Heart right ventricle (tissue), 16 donors: ENCODE measurements around the gene BLOC1S3. TPM values are rescaled to one million over a fixed set of nuclear protein-coding genes. Genes with fewer than 3 reads are reported as not detected.

Experiments used
- ATAC-seq, 8 donors: fragments of 200-7000 bp; cut with Tn5 transposase; one replicate each; pipeline ENCODE4 v1.9.1; 2020; ENCODE audit warnings: mild to moderate bottlenecking in 8 of 8, moderate library complexity in 8 of 8, moderate number of reproducible peaks in 1 of 8
- DNase-seq, 2 donors: peaks; one replicate each; pipeline ENCODE4 v3.0.0-alpha.2; 2020
- H3K27ac ChIP-seq, 10 donors: fragments of 200-600 bp; sonication (generic) in 2 of 10; one replicate each; pipeline versions ENCODE4 v1.5.0 to v1.8.0; 2020 to 2022; ENCODE audit warnings: mild to moderate bottlenecking in 3 of 10
- H3K27me3 ChIP-seq, 7 donors: fragments of 200-600 bp; one replicate each; pipeline ENCODE4 v1.8.0; 2021 to 2022; ENCODE audit warnings: mild to moderate bottlenecking in 2 of 7
- H3K36me3 ChIP-seq, 9 donors: fragments of 200-600 bp; sonication (generic) in 1 of 9; one replicate each; pipeline versions ENCODE4 v1.5.0 to v1.8.0; 2020 to 2022; ENCODE audit warnings: mild to moderate bottlenecking in 2 of 9
- H3K4me1 ChIP-seq, 9 donors: fragments of 200-600 bp; sonication (generic) in 1 of 9; one replicate each; pipeline versions ENCODE4 v1.5.0 to v1.8.0; 2020 to 2022; ENCODE audit warnings: mild to moderate bottlenecking in 4 of 9
- H3K4me3 ChIP-seq, 10 donors: fragments of 200-600 bp; sonication (generic) in 2 of 10; one replicate each; pipeline versions ENCODE4 v1.5.0 to v1.8.0; 2020 to 2022; ENCODE audit warnings: mild to moderate bottlenecking in 7 of 10, moderate library complexity in 2 of 10
- H3K9me3 ChIP-seq, 11 donors: fragments of 200-600 bp in 10 of 11; sonication (generic) in 2 of 11; one replicate each; pipeline versions ENCODE4 v1.5.0 to v1.8.0; 2013 to 2022; ENCODE audit warnings: mild to moderate bottlenecking in 2 of 11, control low read depth in 1 of 11, moderate library complexity in 1 of 11
- CTCF ChIP-seq, 9 donors: fragments of 200-600 bp; sonication (generic) in 2 of 9; IDR thresholded peaks; one replicate each; pipeline versions ENCODE4 v1.5.0 to v1.8.0; 2021 to 2022; ENCODE audit warnings: antibody characterized with exemption in 9 of 9, mild to moderate bottlenecking in 5 of 9, moderate library complexity in 1 of 9
- WGBS, 2 donors: extraction: QIAGEN DNeasy Blood & Tissue Kit; methylation state at CpG; one replicate each; pipeline ENCODE4 v1.1.7; 2013; ENCODE audit warnings: inconsistent platforms in 1 of 2; 5-methylcytosine and 5-hydroxymethylcytosine counted together
- intact Hi-C, 10 donors: fragments of 100-400 bp; cut with DNase I; formaldehyde crosslinking; loops; one replicate each; pipeline versions ENCODE4 v1.11.1 to v1.14.2; 2022
- polyA plus RNA-seq, 2 donors: library from polyadenylated mRNA; stranded (reverse); fragments of 200-250 nt; gene quantifications; one replicate each; pipeline ENCODE4 v1.2.3, GENCODE V29; 2013
- total RNA-seq, 10 donors: library from RNA; stranded (reverse); fragmentation: NEBNext Ultra II Directional in 3 of 10; extraction: Animal tissue kit (Norgen Biotek cat#: 25700) in 3 of 10; gene quantifications; one replicate each; pipeline versions ENCODE4 v1.2.1 to v1.2.4, GENCODE V29; 2021 to 2023
- donor health status: Arrhythmogenic right ventricular cardiomyopathy.
- donor health status: ischemic (EF 13 %, LVEDD 7.1; RV severe dilation, severe dysfunction).
- donor health status: healthy with polysubstance abuse.
- donor health status: DM: no; HTN: yes; CAD: no.
- donor health status: DM: no; HTN: no; CAD: no.
- donor health status: ischemic (EF 25% LVEDD 6.9; RV normal size, moderate dysfunction).
- donor health status: ischemic (EF 25% LVEDD 5.7; RV mildly dilated, moderate dysfunction).
- donor health status: healthy.
- donor health status: DM: yes; HTN: yes; CAD: no.
- donor health status: Ischemic cardiomyopathy.
- donor health status: ischemic (EF 35%, LVEDD 5.7; RV mildly dilated, moderate dysfunction).
- donor health status: nonischemic (EF 11% LVEDD 7.7; RV severe dilation, severe dysfunction).
- donor health status: DM: yes; HTN: yes; CAD: no.
- donor health status: PGD.
- donor health status: ischemic (EF 29% LVEDD 5.4; RV normal size, mild dysfunction).
- donor health status: nonischemic (EF 23%, LVEDD 6.1; RV moderate dilation, normal function).

BLOC1S3 gene
- total and polyA plus RNA-seq, 12 donors, result 2.2 to 8.6 (median 4.8) TPM

- intact Hi-C loops, result no loop called here
- TF ChIP-seq CTCF (IDR thresholded peaks at IDR 0.05), result no peak
- Histone ChIP-seq H3K4me3 (no peak overlapping the region), H3K27me3 (no peaks in the 10 kb centered on the region), H3K36me3 (peaks cover 0 to 51% (median 14%) of the 10 kb centered on the region in 9 donors), H3K27ac (no peak overlapping the region), H3K9me3 (no peaks in the 10 kb centered on the region), H3K4me1 (peaks cover 6 to 28% (median 21%) of the 10 kb centered on the region in 9 donors)
- WGBS, 2 donors, result 95 to 96% methylated on average over 11 of the region's 11 CpGs
- ATAC-seq (no peak), DNase-seq (no peak)
Observed at GRCh38 chr19:45140533-45140932, 38.1 kb upstream of the BLOC1S3 start.

GRCh38 chr19:45141203-45141900, 37.2 kb upstream of the BLOC1S3 start:
- Histone ChIP-seq H3K27me3 (no peaks in the 10 kb centered on the region), H3K36me3 (peaks cover 0 to 60% (median 17%) of the 10 kb centered on the region in 9 donors), H3K27ac (no peak overlapping the region), H3K4me3 (no peak overlapping the region), H3K9me3 (no peaks in the 10 kb centered on the region), H3K4me1 (peaks cover 6 to 23% (median 18%) of the 10 kb centered on the region in 9 donors)
- intact Hi-C loops, result no loop called here
- DNase-seq, result no peak
- no peak for TF ChIP-seq CTCF (IDR thresholded peaks at IDR 0.05)
- no peak for ATAC-seq
- WGBS, 2 donors, result 93 to 97% methylated on average over 28 of the region's 28 CpGs

- Histone ChIP-seq H3K36me3 (peaks cover 0 to 66% (median 20%) of the 10 kb centered on the region in 9 donors), H3K9me3 (no peaks in the 10 kb centered on the region), H3K27me3 (no peaks in the 10 kb centered on the region), H3K27ac (no peak overlapping the region), H3K4me1 (peaks cover 1 to 15% (median 10%) of the 10 kb centered on the region in 9 donors), H3K4me3 (no peak overlapping the region)
- DNase-seq, result no peak
- intact Hi-C loops, result no loop called here
- no peak for ATAC-seq
- TF ChIP-seq CTCF (IDR thresholded peaks at IDR 0.05), result no peak
- 95 to 96% methylated on average over 33 of the region's 33 CpGs for WGBS, 2 donors
Observed at GRCh38 chr19:45142016-45142725, 36.4 kb upstream of the BLOC1S3 start.

GRCh38 chr19:45142726-45143110, 35.9 kb upstream of the BLOC1S3 start:
- Histone ChIP-seq H3K9me3 (no peaks in the 10 kb centered on the region), H3K27ac (no peak overlapping the region), H3K4me3 (no peak overlapping the region), H3K27me3 (no peaks in the 10 kb centered on the region), H3K4me1 (peaks cover 0 to 9% (median 4%) of the 10 kb centered on the region in 9 donors), H3K36me3 (peaks cover 0 to 66% (median 20%) of the 10 kb centered on the region in 9 donors)
- DNase-seq (no peak), ATAC-seq (no peak)
- TF ChIP-seq CTCF (IDR thresholded peaks at IDR 0.05), result no peak
- intact Hi-C loops, result no loop called here
- WGBS, 2 donors, result 75 to 83% methylated on average over 9 of the region's 9 CpGs
